B cell (primary cell): ENCODE results near the gene STC2. TPM values are rescaled to one million over a fixed set of nuclear protein-coding genes. Genes with fewer than 3 reads are reported as not detected.

Experiments used
- ATAC-seq: fragments of 200-7000 bp; cut with Tn5 transposase; one replicate; pipeline ENCODE4 v1.10.0; 2021; ENCODE audit warnings: low read depth, mild to moderate bottlenecking, moderate number of reproducible peaks, moderate library complexity
- CTCF ChIA-PET: fragments of 350-600 bp; sonication (Branson Sonifier 250); formaldehyde crosslinking; loops from one replicate; lab custom pipeline; 2021; ENCODE audit warnings: antibody characterized with exemption, inconsistent platforms; lab: Charles Lee
- POLR2A ChIA-PET: fragments of 350-600 bp; sonication (Branson Sonifier 250); formaldehyde crosslinking; loops from one replicate; lab custom pipeline; 2021; ENCODE audit warnings: antibody characterized with exemption; lab: Charles Lee
- DNase-seq: peaks from one replicate; pipeline ENCODE4 v3.0.0; 2013
- H2AFZ ChIP-seq: 2 replicates; pipeline ENCODE4 v1.6.1; 2012; ENCODE audit warnings: mild to moderate bottlenecking, low read depth, low read length; ENCODE audit not compliant: insufficient read depth, poor library complexity, severe bottlenecking
- H3K27ac ChIP-seq, 2 donors: 1 replicate in 1 of 2; 2 replicates in 1 of 2; pipeline ENCODE4 v1.5.1; 2012 to 2013; ENCODE audit warnings: low read length in 2 of 2, mild to moderate bottlenecking in 2 of 2, moderate library complexity in 1 of 2
- H3K27me3 ChIP-seq, 4 experiments: fragments of 200-600 bp in 1 of 4; sonication (generic) in 1 of 4; replicated peaks in 1 of 4; 1 replicate in 2 of 4; 2 replicates in 2 of 4; pipeline versions ENCODE4 v1.6.1 to v1.7.0; 2013 to 2016; ENCODE audit warnings: low read length in 3 of 4, mild to moderate bottlenecking in 2 of 4, mixed read lengths in 1 of 4, moderate library complexity in 1 of 4; ENCODE audit not compliant: insufficient read depth in 4 of 4, control insufficient read depth in 3 of 4; ENCODE audit errors: control extremely low read depth in 1 of 4
- H3K36me3 ChIP-seq, 2 experiments: replicated peaks in 1 of 2; 1 replicate in 1 of 2; 2 replicates in 1 of 2; pipeline versions ENCODE4 v1.6.1 to v1.7.1; 2013; ENCODE audit warnings: low read length in 1 of 2; ENCODE audit not compliant: insufficient read depth in 2 of 2, control insufficient read depth in 1 of 2; ENCODE audit errors: control extremely low read depth in 1 of 2, extremely low read depth in 1 of 2
- H3K4me1 ChIP-seq, 2 donors: fragments of 200-600 bp in 1 of 2; sonication (generic) in 1 of 2; 1 replicate in 1 of 2; 2 replicates in 1 of 2; pipeline versions ENCODE4 v1.5.1 to v1.6.1; 2013 to 2017; ENCODE audit warnings: low read length in 2 of 2; ENCODE audit not compliant: control insufficient read depth in 2 of 2, insufficient read depth in 2 of 2
- H3K4me2 ChIP-seq: replicated peaks from 2 replicates; pipeline ENCODE3; 2012; ENCODE audit warnings: mild to moderate bottlenecking, low read depth, low read length; ENCODE audit not compliant: poor library complexity, severe bottlenecking
- H3K4me3 ChIP-seq, 5 experiments: fragments of 200-600 bp in 1 of 5; sonication (generic) in 1 of 5; 1 replicate in 3 of 5; 2 replicates in 2 of 5; pipeline versions ENCODE4 v1.5.1 to v1.7.0; 2011 to 2016; ENCODE audit warnings: low read length in 4 of 5, mild to moderate bottlenecking in 4 of 5, low read depth in 2 of 5, control low read depth in 1 of 5, moderate library complexity in 1 of 5; ENCODE audit not compliant: insufficient read depth in 1 of 5; ENCODE audit errors: control extremely low read depth in 1 of 5, extremely low read depth in 1 of 5
- H3K79me2 ChIP-seq: fragments of 200-600 bp; sonication (generic); one replicate; pipeline ENCODE4 v1.6.0; 2016; ENCODE audit warnings: low read length; ENCODE audit not compliant: control insufficient read depth, insufficient read depth
- H3K9ac ChIP-seq: fragments of 200-600 bp; sonication (generic); 2 replicates; pipeline ENCODE4 v1.6.1; 2017; ENCODE audit warnings: mild to moderate bottlenecking, low read length, moderate library complexity
- H3K9me3 ChIP-seq, 3 donors: one replicate each; pipeline versions ENCODE4 v1.6.1 to v1.7.1; 2013; ENCODE audit warnings: low read length in 2 of 3; ENCODE audit not compliant: control insufficient read depth in 2 of 3, insufficient read depth in 1 of 3; ENCODE audit errors: control extremely low read depth in 1 of 3
- H4K20me1 ChIP-seq: 2 replicates; pipeline ENCODE4 v1.6.0; 2012; ENCODE audit warnings: mild to moderate bottlenecking, low read length; ENCODE audit not compliant: insufficient read depth, control insufficient read depth, poor library complexity, severe bottlenecking
- H3K27ac Mint-ChIP-seq: one replicate; pipeline ENCODE4 v1.8.0; 2021; ENCODE audit warnings: mixed read lengths
- H3K27me3 Mint-ChIP-seq: one replicate; pipeline ENCODE4 v1.8.0; 2021; ENCODE audit warnings: mixed read lengths
- H3K4me1 Mint-ChIP-seq: one replicate; pipeline ENCODE4 v1.8.0; 2021; ENCODE audit warnings: mixed read lengths
- H3K4me3 Mint-ChIP-seq: one replicate; pipeline ENCODE4 v1.8.0; 2021; ENCODE audit warnings: mixed read lengths
- H3K9me3 Mint-ChIP-seq: one replicate; pipeline ENCODE4 v1.8.0; 2022; ENCODE audit warnings: mixed read lengths; ENCODE audit not compliant: insufficient read depth
- CTCF ChIP-seq: fragments of 200-600 bp; IDR thresholded peaks from one replicate; pipeline ENCODE4 v1.8.0; 2022; ENCODE audit warnings: antibody characterized with exemption, mild to moderate bottlenecking
- EZH2 ChIP-seq: IDR thresholded peaks from 2 replicates; pipeline ENCODE4 v1.6.1; 2012; ENCODE audit warnings: borderline replicate concordance, low read depth, mild to moderate bottlenecking, moderate library complexity, low read length; ENCODE audit not compliant: insufficient read depth, poor library complexity, severe bottlenecking
- whole genome bisulfite sequencing: methylation state at CpG from one replicate; pipeline ENCODE4 v1.1.5; 2013; ENCODE audit warnings: missing lambda C conversion rate; ENCODE audit not compliant: insufficient coverage; 5-methylcytosine and 5-hydroxymethylcytosine counted together
- intact Hi-C: fragments of 100-400 bp; cut with micrococcal nuclease; formaldehyde crosslinking; loops from one replicate; pipeline ENCODE4 v1.10.0; 2022
- polyA plus RNA-seq: library from polyadenylated mRNA; depleted of rRNA; stranded (reverse); fragments of >200 nt; gene quantifications from 2 replicates; pipeline ENCODE4 v1.2.3, GENCODE V29; 2012
- total RNA-seq, 2 donors: library from RNA; stranded (reverse); fragments of 120-200 nt in 1 of 2; gene quantifications; 1 replicate in 1 of 2; 2 replicates in 1 of 2; pipeline versions ENCODE4 v1.2.3 to v1.2.4, GENCODE V29; 2013 to 2022

STC2 gene
- total and polyA plus RNA-seq, 2 donors (not counting 1 experiment from before 2014, with no cell fraction given) = not detected

DNA sequence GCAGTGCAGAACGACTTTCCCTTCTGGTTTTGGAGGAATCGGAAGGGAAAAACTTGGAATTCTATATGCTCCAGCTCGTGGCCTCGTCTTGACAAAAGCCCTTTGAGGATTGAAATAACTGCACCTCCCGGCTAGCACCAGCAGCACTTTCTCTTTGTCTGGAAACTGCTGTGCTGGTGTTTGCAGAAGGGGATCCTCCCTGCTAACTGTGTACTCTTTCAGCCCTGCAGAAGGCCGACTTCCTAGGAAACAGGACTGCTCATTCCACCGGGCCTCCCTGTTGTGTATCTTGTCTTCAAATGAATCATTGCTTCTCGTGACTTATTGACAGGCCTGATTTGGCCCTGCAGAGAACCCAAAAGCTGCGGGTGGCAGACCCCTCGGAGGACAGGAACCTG lies 23.6 kb downstream of the STC2 start:
- H3K27ac Mint-ChIP-seq = no peak overlapping the region
- CTCF ChIA-PET = interaction anchor here (2.5 kb wide), 1 partner anchor 11 kb away, joined by 11 read pairs; no protein-coding TSS in a partner anchor
- TF ChIP-seq CTCF (no peak), EZH2 (no peak)
- H3K4me3 ChIP-seq = no peak overlapping the region
- ATAC-seq (no peak), DNase-seq (no peak)
- no peaks in the 10 kb centered on the region for H3K79me2 ChIP-seq
- WGBS = 76% methylated on average over 8 of the region's 10 CpGs
- no peak overlapping the region for H2AFZ ChIP-seq
- intact Hi-C loops = no loop called here
- no peaks in the 10 kb centered on the region for H3K27me3 ChIP-seq
- peaks cover 0 to 18% (median 6%) of the 10 kb centered on the region in 3 donors for H3K9me3 ChIP-seq
- H3K9me3 Mint-ChIP-seq = peaks cover 3% of the 10 kb centered on the region
- H3K4me2 ChIP-seq = no peak overlapping the region
- POLR2A ChIA-PET = no interaction called here
- H3K4me1 ChIP-seq = no peaks in the 10 kb centered on the region
- no peak overlapping the region for H3K9ac ChIP-seq
- no peaks in the 10 kb centered on the region for H4K20me1 ChIP-seq
- peaks cover 40% of the 10 kb centered on the region for H3K27me3 Mint-ChIP-seq
- H3K36me3 ChIP-seq = no peaks in the 10 kb centered on the region
- no peak overlapping the region for H3K4me3 Mint-ChIP-seq
- no peaks in the 10 kb centered on the region for H3K4me1 Mint-ChIP-seq
- no peak overlapping the region for H3K27ac ChIP-seq

- Mint-ChIP-seq H3K4me3 (no peak overlapping the region), H3K27me3 (peaks cover 39% of the 10 kb centered on the region), H3K9me3 (peaks cover 3% of the 10 kb centered on the region), H3K4me1 (no peaks in the 10 kb centered on the region), H3K27ac (no peak overlapping the region)
- no peak for TF ChIP-seq EZH2
- Histone ChIP-seq H3K4me3 (no peak overlapping the region), H3K4me1 (no peaks in the 10 kb centered on the region), H3K27ac (no peak overlapping the region), H3K9me3 (peaks cover 0 to 13% (median 6%) of the 10 kb centered on the region in 3 donors), H3K79me2 (no peaks in the 10 kb centered on the region), H3K27me3 (no peaks in the 10 kb centered on the region), H4K20me1 (no peaks in the 10 kb centered on the region), H3K4me2 (no peak overlapping the region), H3K36me3 (no peaks in the 10 kb centered on the region), H3K9ac (no peak overlapping the region), H2AFZ (no peak overlapping the region)
- ATAC-seq (no peak), DNase-seq (no peak)
- ChIA-PET CTCF (no interaction called here), POLR2A (no interaction called here)
- intact Hi-C loops = no loop called here
- WGBS = 73% methylated on average over 13 of the region's 13 CpGs
Observed at GRCh38 chr5:173303878-173304590, 24.2 kb downstream of the STC2 start.
